ENCODE results near the gene DIO3. TPM values are rescaled to one million over a fixed set of nuclear protein-coding genes. Genes with fewer than 3 reads are reported as not detected.
A peak's percentile ranks its signal among the peaks of the same experiment; 100 is the strongest.

The DIO3 gene
- total and polyA plus RNA-seq, 2 donors from 2014 or later, result 0.17 to 0.94 TPM

GRCh38 chr14:101577221-101577909 is 16.1 kb downstream of the DIO3 start:
- no peak for TF ChIP-seq CTCF (IDR thresholded peaks at IDR 0.05; ENCODE audit: borderline replicate concordance, extremely low read depth, insufficient read depth)
- intact Hi-C loops (cut with DNase I), result no loop called here
- Histone ChIP-seq H3K27me3 (ENCODE audit: control insufficient read depth, insufficient read depth, low read length) (no peaks in the 10 kb centered on the region), H3K4me1 (ENCODE audit: control insufficient read depth in 2 of 3, insufficient read depth in 2 of 3, low read depth in 1 of 3, low read length in 3 of 3) (no peaks in the 10 kb centered on the region), H3K27ac (ENCODE audit: low read depth in 2 of 2, low read length in 2 of 2) (no peak overlapping the region), H3K9me3 (ENCODE audit: control insufficient read depth in 2 of 3, insufficient read depth in 1 of 3, low read length in 3 of 3) (no peaks in the 10 kb centered on the region), H3K4me3 (ENCODE audit: low read length in 3 of 3) (no peak overlapping the region), H3K9ac (ENCODE audit: low read length in 3 of 3) (no peak overlapping the region), H3K36me3 (ENCODE audit: control insufficient read depth in 2 of 3, insufficient read depth in 3 of 3, low read length in 3 of 3) (no peaks in the 10 kb centered on the region)
- FAIRE-seq (no peak), DNase-seq (peak in 1 of 5 donors; percentile 35)

GRCh38 chr14:101578489-101578888 is 17.2 kb downstream of the DIO3 start:
- Histone ChIP-seq H3K27me3 (ENCODE audit: control insufficient read depth, insufficient read depth, low read length) (no peaks in the 10 kb centered on the region), H3K4me3 (ENCODE audit: low read length in 3 of 3) (no peak overlapping the region), H3K9me3 (ENCODE audit: control insufficient read depth in 2 of 3, insufficient read depth in 1 of 3, low read length in 3 of 3) (no peaks in the 10 kb centered on the region), H3K36me3 (ENCODE audit: control insufficient read depth in 2 of 3, insufficient read depth in 3 of 3, low read length in 3 of 3) (no peaks in the 10 kb centered on the region), H3K27ac (ENCODE audit: low read depth in 2 of 2, low read length in 2 of 2) (no peak overlapping the region), H3K4me1 (ENCODE audit: control insufficient read depth in 2 of 3, insufficient read depth in 2 of 3, low read depth in 1 of 3, low read length in 3 of 3) (no peaks in the 10 kb centered on the region), H3K9ac (ENCODE audit: low read length in 3 of 3) (no peak overlapping the region)
- FAIRE-seq, result no peak
- intact Hi-C loops (cut with DNase I), result no loop called here
- peak in 1 of 5 donors; percentile 52 for DNase-seq
- TF ChIP-seq CTCF (IDR thresholded peaks at IDR 0.05; ENCODE audit: borderline replicate concordance, extremely low read depth, insufficient read depth), result no peak

- H3K27ac ChIP-seq (ENCODE audit: low read depth in 2 of 2, low read length in 2 of 2), result no peak overlapping the region
- no peaks in the 10 kb centered on the region for H3K36me3 ChIP-seq (ENCODE audit: control insufficient read depth in 2 of 3, insufficient read depth in 3 of 3, low read length in 3 of 3)
- no peaks in the 10 kb centered on the region for H3K4me1 ChIP-seq (ENCODE audit: control insufficient read depth in 2 of 3, insufficient read depth in 2 of 3, low read depth in 1 of 3, low read length in 3 of 3)
- no peaks in the 10 kb centered on the region for H3K9me3 ChIP-seq (ENCODE audit: control insufficient read depth in 2 of 3, insufficient read depth in 1 of 3, low read length in 3 of 3)
- DNase-seq (peak in 1 of 5 donors; percentile 45), FAIRE-seq (no peak)
- no peaks in the 10 kb centered on the region for H3K27me3 ChIP-seq (ENCODE audit: control insufficient read depth, insufficient read depth, low read length)
- intact Hi-C loops (cut with DNase I), result no loop called here
- no peak overlapping the region for H3K9ac ChIP-seq (ENCODE audit: low read length in 3 of 3)
- no peak for TF ChIP-seq CTCF (IDR thresholded peaks at IDR 0.05; ENCODE audit: borderline replicate concordance, extremely low read depth, insufficient read depth)
- no peak overlapping the region for H3K4me3 ChIP-seq (ENCODE audit: low read length in 3 of 3)
These were observed 18.2 kb downstream of the DIO3 start for GRCh38 chr14:101579372-101580080.
